Activated T-helper 2 cell treated with anti-CD3 and anti-CD28 coated beads, Interferon-gamma antibody, Interleukin-2, Interleukin-4, amounts not matched to agents 10 μg/mL and 5 μg/mL and 100 μg/mL, durations not matched to agents 14 hours and 24 hours and 36 hours (primary cell): ENCODE data around the gene SOX1. TPM values are rescaled to one million over a fixed set of nuclear protein-coding genes. Genes with fewer than 3 reads are reported as not detected.

Source experiments
- DNase-seq: peaks from one replicate; pipeline ENCODE4 v3.0.0; 2021; ENCODE audit warnings: low spot score
- H3K27ac Mint-ChIP-seq: one replicate; pipeline ENCODE4 v1.8.0; 2021; ENCODE audit warnings: mixed read lengths
- H3K27me3 Mint-ChIP-seq: one replicate; pipeline ENCODE4 v1.8.0; 2021; ENCODE audit warnings: low read depth, mixed read lengths
- H3K36me3 Mint-ChIP-seq: one replicate; pipeline ENCODE4 v1.8.0; 2021; ENCODE audit warnings: low read depth, mixed read lengths
- H3K4me1 Mint-ChIP-seq: one replicate; pipeline ENCODE4 v1.8.0; 2021; ENCODE audit warnings: low read depth, mixed read lengths
- H3K4me3 Mint-ChIP-seq: one replicate; pipeline ENCODE4 v1.8.0; 2021; ENCODE audit warnings: low read depth, mild to moderate bottlenecking, moderate library complexity, mixed read lengths
- H3K9me3 Mint-ChIP-seq: one replicate; pipeline ENCODE4 v1.8.0; 2021; ENCODE audit warnings: mixed read lengths
- intact Hi-C: fragments of 100-400 bp; cut with micrococcal nuclease; formaldehyde crosslinking; loops from one replicate; pipeline ENCODE4 v1.15.1; 2023
- total RNA-seq: library from RNA; stranded (reverse); gene quantifications from 2 replicates; pipeline ENCODE4 v1.2.3, GENCODE V29; 2022

SOX1 gene
- total RNA-seq = not detected in 2 replicates

GRCh38 chr13:112067116-112067741 lies at the start of gene SOX1:
Gene SOX1, plus strand, starts transcription at chr13:112067149. Its CDS starts 510 bp downstream, at chr13:112067659.
- intact Hi-C loops = no loop called here
- Mint-ChIP-seq H3K4me1 (no peaks in the 10 kb centered on the region), H3K36me3 (no peaks in the 10 kb centered on the region), H3K27ac (no peak within 1 kb of the TSS), H3K27me3 (peaks cover 64% of the 10 kb centered on the region), H3K9me3 (peaks cover 10% of the 10 kb centered on the region), H3K4me3 (no peak within 1 kb of the TSS)
- DNase-seq = no peak

- Mint-ChIP-seq H3K36me3 (no peaks in the 10 kb centered on the region), H3K4me3 (no peak overlapping the region), H3K27me3 (no peaks in the 10 kb centered on the region), H3K27ac (no peak overlapping the region), H3K9me3 (no peaks in the 10 kb centered on the region), H3K4me1 (no peaks in the 10 kb centered on the region)
- DNase-seq = no peak
- intact Hi-C loops = no loop called here
Measured at GRCh38 chr13:112024577-112024976, 42.4 kb upstream of the SOX1 start.

DNA sequence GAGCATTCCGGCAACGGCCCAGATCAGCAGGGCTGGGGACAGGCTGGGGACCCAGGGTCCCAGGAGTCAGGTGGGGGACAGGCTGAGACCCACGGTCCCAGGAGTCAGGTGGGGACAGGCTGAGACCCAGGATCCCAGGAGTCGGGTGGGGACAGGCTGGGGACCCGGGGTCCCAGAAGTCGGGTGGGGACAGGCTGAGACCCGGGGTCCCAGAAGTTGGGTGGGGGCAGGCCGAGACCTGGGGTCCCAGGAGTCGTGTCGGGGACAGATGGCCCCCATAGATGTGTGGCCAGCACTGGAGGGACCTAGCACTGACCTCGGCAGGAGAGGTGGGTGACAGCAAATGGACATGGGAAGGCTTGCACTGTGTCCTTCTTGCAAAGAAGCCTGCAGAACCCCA lies 39.7 kb upstream of the SOX1 start:
- intact Hi-C loops = no loop called here
- Mint-ChIP-seq H3K4me3 (no peak overlapping the region), H3K27me3 (no peaks in the 10 kb centered on the region), H3K9me3 (no peaks in the 10 kb centered on the region), H3K27ac (no peak overlapping the region), H3K36me3 (no peaks in the 10 kb centered on the region), H3K4me1 (no peaks in the 10 kb centered on the region)
- DNase-seq = no peak

DNA sequence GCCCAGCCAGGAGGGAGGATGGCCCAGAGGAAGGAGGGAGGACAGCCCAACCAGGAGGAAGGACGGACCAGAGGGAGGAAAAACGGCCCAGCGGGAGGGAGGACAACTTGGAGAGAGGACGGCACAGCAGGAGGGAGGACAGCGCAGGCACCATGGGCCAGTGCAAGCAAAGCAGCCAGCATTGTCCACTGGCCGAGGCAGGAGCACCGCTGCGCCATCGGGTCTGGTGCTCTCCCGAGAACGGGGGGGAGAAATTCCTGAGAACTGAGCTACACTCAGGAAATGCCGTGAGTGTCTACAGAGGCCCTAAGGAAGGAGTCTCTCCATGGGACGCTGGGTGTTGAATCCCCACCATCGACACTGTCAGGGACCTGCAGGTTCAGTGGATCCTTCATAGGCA lies 38.5 kb upstream of the SOX1 start:
- intact Hi-C loops = no loop called here
- no peaks in the 10 kb centered on the region for H3K9me3 Mint-ChIP-seq
- no peaks in the 10 kb centered on the region for H3K36me3 Mint-ChIP-seq
- no peak overlapping the region for H3K27ac Mint-ChIP-seq
- no peaks in the 10 kb centered on the region for H3K27me3 Mint-ChIP-seq
- H3K4me3 Mint-ChIP-seq = no peak overlapping the region
- no peaks in the 10 kb centered on the region for H3K4me1 Mint-ChIP-seq
- no peak for DNase-seq

DNA sequence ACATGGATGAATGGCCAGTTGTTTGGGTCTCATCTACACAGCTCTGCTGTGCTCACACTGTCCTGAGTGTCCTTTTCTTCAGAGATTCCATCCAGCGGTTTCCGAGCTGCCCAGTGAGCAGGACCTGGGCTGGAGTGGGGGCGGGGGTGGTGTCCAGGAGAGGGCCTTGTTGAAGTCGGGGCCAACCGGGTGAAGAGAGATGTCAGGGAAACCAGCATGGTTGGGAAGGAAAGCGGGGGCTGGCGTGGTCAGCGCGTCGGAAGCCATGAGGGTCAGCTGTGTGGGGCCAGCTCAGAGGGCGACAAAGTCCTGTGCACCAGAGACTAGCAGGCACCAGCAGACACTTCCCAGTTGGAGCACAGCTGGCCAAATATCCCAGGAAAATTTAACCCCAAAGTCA lies 37.8 kb upstream of the SOX1 start:
- H3K27me3 Mint-ChIP-seq = no peaks in the 10 kb centered on the region
- no peak overlapping the region for H3K4me3 Mint-ChIP-seq
- no peaks in the 10 kb centered on the region for H3K4me1 Mint-ChIP-seq
- intact Hi-C loops = no loop called here
- no peaks in the 10 kb centered on the region for H3K9me3 Mint-ChIP-seq
- H3K27ac Mint-ChIP-seq = no peak overlapping the region
- no peak for DNase-seq
- no peaks in the 10 kb centered on the region for H3K36me3 Mint-ChIP-seq

- DNase-seq = no peak
- Mint-ChIP-seq H3K27ac (no peak overlapping the region), H3K27me3 (no peaks in the 10 kb centered on the region), H3K4me1 (no peaks in the 10 kb centered on the region), H3K9me3 (no peaks in the 10 kb centered on the region), H3K4me3 (no peak overlapping the region), H3K36me3 (no peaks in the 10 kb centered on the region)
- intact Hi-C loops = no loop called here
Measured at GRCh38 chr13:112032186-112032993, 34.6 kb upstream of the SOX1 start.

DNA sequence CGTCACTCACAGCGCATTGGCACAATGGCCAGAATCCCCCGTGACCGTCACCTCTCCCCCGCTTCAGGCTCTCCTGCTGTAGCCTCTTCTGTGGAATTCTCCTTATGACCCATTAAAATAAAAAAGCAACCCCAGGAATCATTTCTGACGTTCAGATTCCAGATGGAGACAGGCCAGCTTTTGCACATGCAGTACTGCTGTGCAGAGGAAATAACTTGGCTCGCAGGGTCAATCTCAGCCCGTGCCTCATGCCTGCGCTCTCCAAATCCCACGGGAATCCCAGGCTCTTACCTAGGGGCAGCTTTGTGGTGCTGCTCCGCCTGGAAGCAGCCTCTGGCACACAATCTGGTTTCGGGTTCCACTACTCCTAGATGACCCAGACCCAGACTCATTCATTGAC lies 32.7 kb upstream of the SOX1 start:
- intact Hi-C loops = no loop called here
- no peak overlapping the region for H3K27ac Mint-ChIP-seq
- no peak for DNase-seq
- H3K4me1 Mint-ChIP-seq = no peaks in the 10 kb centered on the region
- no peaks in the 10 kb centered on the region for H3K27me3 Mint-ChIP-seq
- H3K4me3 Mint-ChIP-seq = no peak overlapping the region
- H3K36me3 Mint-ChIP-seq = no peaks in the 10 kb centered on the region
- H3K9me3 Mint-ChIP-seq = no peaks in the 10 kb centered on the region

- no peak for DNase-seq
- H3K4me1 Mint-ChIP-seq = no peaks in the 10 kb centered on the region
- no peak overlapping the region for H3K4me3 Mint-ChIP-seq
Measured at GRCh38 chr13:112034846-112035245, 32.1 kb upstream of the SOX1 start.

GRCh38 chr13:112042496-112042895 lies 24.5 kb upstream of the SOX1 start:
- Mint-ChIP-seq H3K4me3 (no peak overlapping the region), H3K36me3 (no peaks in the 10 kb centered on the region), H3K9me3 (peaks cover 5% of the 10 kb centered on the region), H3K27ac (no peak overlapping the region), H3K4me1 (no peaks in the 10 kb centered on the region), H3K27me3 (no peaks in the 10 kb centered on the region)
- intact Hi-C loops = no loop called here
- DNase-seq = no peak

More at GRCh38 chr13:112034846-112035245, 32.1 kb upstream of the SOX1 start:
- no peaks in the 10 kb centered on the region for H3K27me3 Mint-ChIP-seq
- H3K36me3 Mint-ChIP-seq = no peaks in the 10 kb centered on the region
- intact Hi-C loops = no loop called here
- H3K9me3 Mint-ChIP-seq = no peaks in the 10 kb centered on the region
- no peak overlapping the region for H3K27ac Mint-ChIP-seq

GRCh38 chr13:112052213-112052612 lies 14.7 kb upstream of the SOX1 start:
- intact Hi-C loops = no loop called here
- Mint-ChIP-seq H3K36me3 (no peaks in the 10 kb centered on the region), H3K4me1 (no peaks in the 10 kb centered on the region), H3K9me3 (no peaks in the 10 kb centered on the region), H3K27ac (no peak overlapping the region), H3K4me3 (no peak overlapping the region), H3K27me3 (peaks cover 42% of the 10 kb centered on the region)
- no peak for DNase-seq

DNA sequence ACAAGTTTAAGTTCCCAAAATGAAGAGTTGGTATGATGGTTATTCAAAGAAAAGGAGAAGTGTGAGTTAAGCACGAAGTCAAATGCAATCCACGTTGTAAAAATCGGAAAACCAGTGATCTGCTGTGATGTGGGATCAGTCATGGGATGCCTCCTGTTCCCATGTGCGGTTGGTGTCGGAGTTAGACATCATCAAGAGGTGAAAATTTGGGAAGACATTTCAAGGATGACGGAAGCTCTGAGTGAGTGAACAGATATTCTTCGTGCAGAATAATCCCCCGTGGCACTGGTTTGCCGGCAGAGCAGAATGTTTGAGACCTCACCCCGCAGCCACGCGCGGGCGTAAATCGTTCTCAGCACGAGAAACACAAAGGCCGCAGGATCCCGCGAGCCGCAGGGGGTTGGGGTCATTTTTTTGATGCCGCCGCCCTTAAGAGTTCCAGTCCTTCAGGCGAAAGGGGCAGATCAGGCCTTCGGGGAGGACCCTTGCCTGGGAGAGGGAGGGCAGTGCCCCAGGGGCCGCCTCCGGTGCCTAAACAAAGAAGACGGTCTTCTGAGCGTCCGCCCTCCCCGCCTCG lies 13.7 kb upstream of the SOX1 start:
- H3K27me3 Mint-ChIP-seq = peaks cover 51% of the 10 kb centered on the region
- H3K9me3 Mint-ChIP-seq = no peaks in the 10 kb centered on the region
- H3K36me3 Mint-ChIP-seq = no peaks in the 10 kb centered on the region
- intact Hi-C loops = no loop called here
- no peak overlapping the region for H3K27ac Mint-ChIP-seq
- DNase-seq = no peak
- no peaks in the 10 kb centered on the region for H3K4me1 Mint-ChIP-seq
- no peak overlapping the region for H3K4me3 Mint-ChIP-seq

DNA sequence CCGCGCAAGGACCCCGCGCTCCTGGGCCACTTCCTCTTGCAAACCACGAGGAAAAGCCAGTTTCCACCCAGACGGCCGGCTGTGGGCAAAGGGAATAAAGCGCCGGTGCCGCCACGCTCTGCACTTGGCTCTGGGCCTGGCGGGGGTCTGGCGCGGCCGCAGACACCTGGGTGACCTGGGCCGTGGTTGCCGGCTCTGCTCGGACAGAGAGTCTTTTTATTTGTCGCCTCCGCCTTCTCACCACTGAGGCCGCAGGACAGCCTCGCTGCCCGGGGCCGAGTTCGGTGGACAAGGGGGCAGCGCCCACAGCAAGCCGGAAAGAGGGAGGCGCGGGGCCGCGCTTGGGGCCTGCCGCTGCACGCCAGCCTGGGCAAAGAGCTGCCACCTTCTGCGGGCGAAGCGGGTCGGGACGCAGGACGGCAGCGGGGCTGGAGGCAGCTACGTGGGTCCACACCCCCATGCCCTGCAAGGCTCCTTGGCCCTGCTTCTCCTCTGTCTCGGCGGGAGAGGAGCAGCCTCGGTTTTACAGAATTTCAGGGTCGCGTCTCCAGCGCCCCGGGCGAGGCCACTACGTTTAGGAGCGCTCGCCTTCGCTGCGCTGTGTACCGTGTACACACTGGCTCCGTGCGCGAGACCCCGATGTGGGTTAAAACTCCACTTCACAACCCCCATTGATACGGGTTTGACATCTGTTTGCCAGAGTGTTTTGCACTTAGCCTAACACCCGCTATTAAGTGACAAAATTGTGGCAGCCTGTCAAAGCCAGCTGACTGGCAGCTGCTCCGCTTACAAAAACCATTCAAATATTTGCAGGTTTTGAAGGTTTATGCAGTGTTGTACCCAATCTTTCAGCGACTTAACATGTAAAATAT lies 13.0 kb upstream of the SOX1 start:
- H3K27ac Mint-ChIP-seq = no peak overlapping the region
- DNase-seq = no peak
- H3K27me3 Mint-ChIP-seq = peaks cover 58% of the 10 kb centered on the region
- H3K9me3 Mint-ChIP-seq = no peaks in the 10 kb centered on the region
- H3K4me1 Mint-ChIP-seq = no peaks in the 10 kb centered on the region
- H3K36me3 Mint-ChIP-seq = no peaks in the 10 kb centered on the region
- intact Hi-C loops = loop anchor here (2.0 kb wide), 1 partner anchor 17 kb away; no protein-coding TSS in a partner anchor
- H3K4me3 Mint-ChIP-seq = no peak overlapping the region
